Lower leg skin (tissue), 4 donors: ENCODE results near the gene MICALL2. TPM values are rescaled to one million over a fixed set of nuclear protein-coding genes. Genes with fewer than 3 reads are reported as not detected.

Experiments used
- DNase-seq, 2 donors: peaks; one replicate each; pipeline ENCODE4 v3.0.0-alpha.2; 2019; ENCODE audit warnings: low spot score in 2 of 2
- H3K4me3 ChIP-seq: fragments of 200-600 bp; sonication (generic); 2 replicates; pipeline ENCODE4 v1.5.1; 2017; ENCODE audit warnings: mild to moderate bottlenecking, low read depth; ENCODE audit not compliant: poor library complexity, severe bottlenecking
- POLR2A ChIP-seq, 2 donors: fragments of 450-650 bp; IDR thresholded peaks; one replicate each; pipeline ENCODE4 v1.6.1; 2016 to 2017; ENCODE audit warnings: antibody characterized with exemption in 2 of 2, mild to moderate bottlenecking in 1 of 2, moderate library complexity in 1 of 2
- WGBS, 2 donors: methylation state at CpG; one replicate each; pipeline ENCODE4 v1.1.5; 2018; 5-methylcytosine and 5-hydroxymethylcytosine counted together
- intact Hi-C: fragments of 100-400 bp; cut with DNase I; formaldehyde crosslinking; loops from one replicate; pipeline ENCODE4 v1.15.0; 2023; ENCODE audit warnings: low total_unique reads
- total RNA-seq, 4 donors: library from RNA; depleted of rRNA; stranded (reverse); fragments of >200 nt; gene quantifications; one replicate each; pipeline ENCODE4 v1.1.0, GENCODE V29; 2016
- TF ChIP-seq, protein P1 (sequence below), 3 donors: fragments of 450-650 bp; IDR thresholded peaks; one replicate each; pipeline ENCODE4 v1.5.1; 2016; ENCODE audit warnings: antibody characterized with exemption in 3 of 3, mild to moderate bottlenecking in 3 of 3, moderate library complexity in 2 of 3

Gene MICALL2
- total RNA-seq, 4 donors from 2014 or later, result 10.4 to 17.0 (median 14.0) TPM

DNA sequence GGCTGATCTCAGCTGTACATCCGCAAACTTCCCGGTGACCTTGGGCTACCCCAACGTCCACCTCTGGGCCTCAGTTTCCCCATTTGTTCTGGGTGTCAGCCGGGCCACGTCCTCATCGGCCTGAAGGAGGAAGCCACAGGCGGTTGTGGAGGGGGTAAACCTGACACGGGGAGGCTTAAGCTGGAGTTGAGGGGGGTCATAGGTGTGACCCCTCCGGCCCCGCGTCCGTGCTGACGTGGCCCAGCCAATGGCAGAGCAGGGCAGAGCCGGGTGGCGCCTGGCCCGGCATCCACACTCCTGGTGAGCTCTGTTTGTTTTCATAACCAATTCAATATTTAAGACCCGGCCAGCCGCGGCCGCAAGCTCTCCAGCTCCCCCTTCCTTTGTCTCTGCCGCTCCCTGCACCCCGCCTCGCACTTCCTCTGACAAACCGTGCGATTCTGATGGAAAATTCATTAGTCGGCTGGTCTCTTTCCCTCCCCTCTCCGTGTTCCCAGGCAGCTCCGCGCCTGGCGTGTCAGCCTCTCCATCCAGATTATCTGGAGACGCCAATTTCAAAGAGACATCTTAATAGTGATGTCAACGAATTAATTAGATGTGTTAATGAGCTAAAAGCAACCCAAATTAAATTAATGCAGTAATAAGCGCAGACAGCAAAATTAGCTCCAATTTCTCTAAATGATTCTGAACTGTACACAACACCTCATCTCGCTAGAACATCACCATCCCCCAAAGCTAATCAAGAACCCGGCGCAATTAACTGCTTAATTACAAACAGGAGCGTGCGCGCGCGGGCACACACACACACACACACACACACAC, 55.4 kb downstream of the MICALL2 start:
- no peak for TF ChIP-seq POLR2A (IDR thresholded peaks at IDR 0.05)
- TF ChIP-seq, protein P1, sequence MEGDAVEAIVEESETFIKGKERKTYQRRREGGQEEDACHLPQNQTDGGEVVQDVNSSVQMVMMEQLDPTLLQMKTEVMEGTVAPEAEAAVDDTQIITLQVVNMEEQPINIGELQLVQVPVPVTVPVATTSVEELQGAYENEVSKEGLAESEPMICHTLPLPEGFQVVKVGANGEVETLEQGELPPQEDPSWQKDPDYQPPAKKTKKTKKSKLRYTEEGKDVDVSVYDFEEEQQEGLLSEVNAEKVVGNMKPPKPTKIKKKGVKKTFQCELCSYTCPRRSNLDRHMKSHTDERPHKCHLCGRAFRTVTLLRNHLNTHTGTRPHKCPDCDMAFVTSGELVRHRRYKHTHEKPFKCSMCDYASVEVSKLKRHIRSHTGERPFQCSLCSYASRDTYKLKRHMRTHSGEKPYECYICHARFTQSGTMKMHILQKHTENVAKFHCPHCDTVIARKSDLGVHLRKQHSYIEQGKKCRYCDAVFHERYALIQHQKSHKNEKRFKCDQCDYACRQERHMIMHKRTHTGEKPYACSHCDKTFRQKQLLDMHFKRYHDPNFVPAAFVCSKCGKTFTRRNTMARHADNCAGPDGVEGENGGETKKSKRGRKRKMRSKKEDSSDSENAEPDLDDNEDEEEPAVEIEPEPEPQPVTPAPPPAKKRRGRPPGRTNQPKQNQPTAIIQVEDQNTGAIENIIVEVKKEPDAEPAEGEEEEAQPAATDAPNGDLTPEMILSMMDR (IDR thresholded peaks at IDR 0.05), result no peak
- H3K4me3 ChIP-seq, result no peak overlapping the region
- intact Hi-C loops, result loop anchor here (10.0 kb wide), 1 partner anchor 179 kb away; no protein-coding TSS in a partner anchor
- WGBS, 2 donors, result 10 to 14% methylated on average over 35 to 41 of the region's 41 CpGs
- DNase-seq, result no peak

DNA sequence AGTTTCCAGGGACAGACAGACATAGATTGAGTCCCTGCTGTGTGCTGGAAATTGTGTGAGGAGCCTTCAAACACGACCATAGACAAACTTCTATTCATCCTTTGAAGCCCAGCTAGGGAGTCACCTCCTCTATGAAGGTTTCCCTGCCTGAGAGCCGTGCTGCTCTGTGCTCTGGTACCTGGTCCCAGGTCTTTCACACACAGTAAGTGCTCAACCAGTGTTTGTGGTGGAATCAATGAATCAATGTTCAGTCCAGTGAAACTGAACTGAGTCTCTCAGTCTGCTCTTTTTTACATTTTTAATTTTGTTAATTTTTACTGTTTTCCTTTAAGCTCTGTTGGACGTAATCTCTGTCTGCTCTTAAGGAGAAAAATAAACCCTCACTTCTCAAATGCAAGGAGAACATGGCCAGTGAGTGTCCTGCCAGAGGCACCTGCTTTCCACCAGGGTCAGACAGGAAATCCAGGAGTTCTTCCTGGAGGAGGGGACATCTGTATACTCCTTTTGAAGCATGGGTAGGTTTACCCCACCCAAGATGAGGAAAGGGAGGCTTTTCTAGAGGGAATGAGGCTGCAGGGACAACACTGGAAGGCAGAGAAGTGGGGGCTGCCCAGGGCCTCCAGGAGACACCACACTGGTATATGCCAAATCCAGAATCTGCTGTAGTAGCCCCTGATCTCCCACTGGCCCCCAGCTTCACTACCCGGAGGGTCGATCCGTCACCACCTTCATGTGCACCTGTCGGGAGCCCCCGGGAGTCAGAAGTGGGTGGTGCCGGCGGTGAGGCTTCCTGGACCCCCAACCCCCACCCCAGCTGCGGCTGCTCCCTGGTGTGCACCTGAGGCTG, 56.3 kb downstream of the MICALL2 start:
- 50 to 66% methylated on average over 8 to 11 of the region's 11 CpGs for WGBS, 2 donors
- intact Hi-C loops, result loop anchor here (10.0 kb wide), 1 partner anchor 178 kb away; no protein-coding TSS in a partner anchor
- TF ChIP-seq POLR2A (IDR thresholded peaks at IDR 0.05), result no peak
- TF ChIP-seq, protein P1 (IDR thresholded peaks at IDR 0.05), result no peak

DNA sequence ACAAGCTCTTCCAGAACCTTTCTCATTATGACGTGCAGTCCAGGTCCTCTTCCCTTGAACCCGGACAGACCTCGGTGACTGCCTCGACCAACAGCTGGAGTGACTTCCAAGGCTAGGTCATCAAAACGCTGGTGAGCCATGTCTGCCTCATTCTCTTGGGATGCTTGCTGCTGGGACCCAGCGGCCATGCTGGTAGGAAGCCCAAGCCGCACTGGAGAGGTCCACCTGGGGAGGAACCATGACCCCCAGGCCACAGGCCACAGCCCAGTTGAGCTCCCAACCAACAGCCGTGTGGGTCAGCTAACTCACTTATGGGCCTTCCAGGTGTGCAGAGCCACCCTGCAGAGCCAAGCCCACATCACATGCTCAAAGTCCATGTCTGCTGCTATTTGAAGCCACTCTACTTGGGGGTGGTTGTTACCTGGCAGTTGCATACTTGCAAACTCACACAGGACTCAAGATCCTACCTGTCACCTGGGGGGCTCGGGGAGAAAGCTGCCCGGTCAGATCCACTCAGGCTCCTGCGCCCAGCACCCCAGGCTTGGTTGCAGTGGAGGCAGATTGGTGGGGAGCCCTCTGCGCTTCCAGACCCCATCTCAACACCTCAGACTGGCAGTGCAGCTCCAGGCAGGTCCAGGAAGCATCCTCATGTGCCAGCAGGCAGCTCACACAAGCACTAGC, 57.0 kb downstream of the MICALL2 start:
- H3K4me3 ChIP-seq, result no peak overlapping the region
- intact Hi-C loops, result loop anchor here (10.0 kb wide), 1 partner anchor 177 kb away; no protein-coding TSS in a partner anchor
- no peak for DNase-seq
- no peak for TF ChIP-seq POLR2A (IDR thresholded peaks at IDR 0.05)
- TF ChIP-seq, protein P1 (IDR thresholded peaks at IDR 0.05), result no peak
- 90 to 92% methylated on average over 12 of the region's 12 CpGs for WGBS, 2 donors

More for the DNA sequence above, 56.3 kb downstream of the MICALL2 start:
- H3K4me3 ChIP-seq, result no peak overlapping the region
- DNase-seq, result no peak

DNA sequence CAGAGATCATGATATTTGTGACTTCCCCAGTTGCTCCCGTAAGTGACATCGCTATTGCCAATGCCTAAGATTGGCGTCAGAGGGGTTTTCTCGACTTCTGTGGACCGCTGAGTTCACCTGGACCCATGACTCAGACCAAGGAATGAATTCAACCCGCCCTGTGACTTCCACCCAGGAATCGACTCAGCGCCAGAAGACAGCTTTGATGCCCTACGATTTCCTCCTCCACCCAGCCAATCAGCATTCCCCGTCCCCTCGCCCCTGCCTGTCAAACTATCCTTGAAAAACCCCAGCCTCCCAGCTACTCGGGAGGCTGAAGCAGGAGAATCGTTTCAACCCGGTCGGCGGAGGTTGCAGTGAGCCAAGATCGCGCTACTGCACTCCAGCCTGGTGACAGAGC, 58.3 kb downstream of the MICALL2 start:
- 54 to 62% methylated on average over 18 of the region's 18 CpGs for WGBS, 2 donors
- intact Hi-C loops, result loop anchor here (10.0 kb wide), 1 partner anchor 176 kb away; no protein-coding TSS in a partner anchor
- H3K4me3 ChIP-seq, result no peak overlapping the region
- TF ChIP-seq POLR2A (IDR thresholded peaks at IDR 0.05), result no peak
- TF ChIP-seq, protein P1 (IDR thresholded peaks at IDR 0.05), result no peak
- DNase-seq, result no peak

DNA sequence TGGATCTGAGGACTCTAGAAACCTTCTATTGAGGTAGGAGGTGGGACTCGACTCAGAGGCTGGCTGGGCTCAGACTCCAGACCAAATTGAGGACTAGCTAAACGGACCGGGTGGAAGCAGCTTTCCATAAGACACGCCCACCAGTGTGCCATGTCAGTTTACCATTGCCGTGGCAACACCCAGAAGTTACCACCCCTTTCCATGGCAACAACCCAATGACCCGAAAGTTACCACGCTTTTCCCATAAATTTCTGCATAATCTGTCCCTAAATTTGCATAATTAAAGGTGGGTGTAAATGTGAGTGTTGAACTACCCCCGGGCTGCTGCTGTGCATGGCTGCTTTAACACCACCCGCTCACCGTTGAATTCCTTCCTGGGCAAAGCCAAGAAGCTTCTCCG, 58.9 kb downstream of the MICALL2 start:
- TF ChIP-seq, protein P1 (IDR thresholded peaks at IDR 0.05), result no peak
- TF ChIP-seq POLR2A (IDR thresholded peaks at IDR 0.05), result no peak
- DNase-seq, result no peak
- WGBS, 2 donors, result 31 to 36% methylated on average over 11 of the region's 11 CpGs
- no peak overlapping the region for H3K4me3 ChIP-seq
- intact Hi-C loops, result loop anchor here (10.0 kb wide), 1 partner anchor 176 kb away; no protein-coding TSS in a partner anchor
